GM12878 (cell line): ENCODE measurements around the gene GHSR. TPM values are rescaled to one million over a fixed set of nuclear protein-coding genes. Genes with fewer than 3 reads are reported as not detected.

Experiments
- ATAC-seq: fragments of 200-7000 bp; cut with Tn5 transposase; 3 replicates; pipeline ENCODE4 v1.9.1; 2020; ENCODE audit warnings: mild to moderate bottlenecking, moderate library complexity
- BruUV-seq: library from RNA; stranded (reverse); fragments of 400-500 nt; replicated peaks from 2 replicates; lab custom pipeline; 2021; lab: Mats Ljungman, UMichigan
- CTCF ChIA-PET: fragments of 300-600 bp; sonication (Branson Sonifier 250); formaldehyde crosslinking; extraction: SDS; loops from one replicate; lab custom pipeline; 2021; ENCODE audit warnings: inconsistent platforms; lab: Yijun Ruan, JAX
- POLR2A ChIA-PET: fragments of 350-600 bp; formaldehyde crosslinking; extraction: SDS; loops from one replicate; lab custom pipeline; 2021; ENCODE audit warnings: inconsistent platforms; lab: Charles Lee
- RAD21 ChIA-PET: fragments of 300-600 bp; sonication (Branson Sonifier 250); formaldehyde crosslinking; loops from one replicate; lab custom pipeline; 2023; ENCODE audit warnings: antibody characterized with exemption; ENCODE audit not compliant: unreplicated experiment; lab: Charles Lee
- SMC1A ChIA-PET: fragments of 300-600 bp; sonication (Branson Sonifier 250); formaldehyde crosslinking; loops from one replicate; lab custom pipeline; 2023; ENCODE audit not compliant: unreplicated experiment, uncharacterized antibody; lab: Charles Lee
- DNase-seq: peaks from one replicate; pipeline ENCODE4 v3.0.0-alpha.2; 2011; ENCODE audit warnings: low read depth, low spot score
- FAIRE-seq: peaks from 3 replicates; lab custom pipeline; 2011; peaks lifted over from hg19 to GRCh38; lab: Jason Lieb, UNC
- H2AFZ ChIP-seq: 2 replicates; pipeline ENCODE4 v1.6.0; 2011; ENCODE audit warnings: low read depth, low read length, control low read depth; ENCODE audit not compliant: control insufficient read depth
- H3K27ac ChIP-seq: 2 replicates; pipeline ENCODE4 v1.5.1; 2011; ENCODE audit warnings: control low read depth; ENCODE audit not compliant: control insufficient read depth, insufficient read depth
- H3K27me3 ChIP-seq, 2 experiments: replicated peaks in 1 of 2; 2 replicates each; pipeline versions ENCODE4 v1.6.0 to v1.6.1; 2011; ENCODE audit warnings: low read length in 1 of 2; ENCODE audit not compliant: control insufficient read depth in 2 of 2, insufficient read depth in 2 of 2
- H3K36me3 ChIP-seq, 2 experiments: 2 replicates each; pipeline ENCODE4 v1.5.1; 2011; ENCODE audit warnings: low read length in 1 of 2; ENCODE audit not compliant: control insufficient read depth in 2 of 2, insufficient read depth in 2 of 2
- H3K4me1 ChIP-seq: 2 replicates; pipeline ENCODE4 v1.6.1; 2011; ENCODE audit warnings: mild to moderate bottlenecking, low read length, moderate library complexity, mixed read lengths; ENCODE audit not compliant: control insufficient read depth, insufficient read depth
- H3K4me2 ChIP-seq: 2 replicates; pipeline ENCODE4 v1.6.0; 2011; ENCODE audit warnings: control low read depth; ENCODE audit not compliant: control insufficient read depth, insufficient read depth
- H3K4me3 ChIP-seq: fragments of 200-600 bp; sonication (generic); 2 replicates; pipeline ENCODE4 v1.5.1; 2016
- H3K79me2 ChIP-seq: 2 replicates; pipeline ENCODE4 v1.6.0; 2011; ENCODE audit warnings: low read length; ENCODE audit not compliant: control insufficient read depth, insufficient read depth
- H3K9ac ChIP-seq: 2 replicates; pipeline ENCODE4 v1.8.0; 2011; ENCODE audit warnings: low read length, control low read depth, mixed read lengths; ENCODE audit not compliant: control insufficient read depth, insufficient read depth
- H3K9me3 ChIP-seq: replicated peaks from 3 replicates; pipeline ENCODE4 v1.5.1; 2011; ENCODE audit warnings: mild to moderate bottlenecking, low read length; ENCODE audit not compliant: control insufficient read depth, insufficient read depth
- H4K20me1 ChIP-seq: 2 replicates; pipeline ENCODE4 v1.6.0; 2011; ENCODE audit not compliant: control insufficient read depth, insufficient read depth
- ATF2 ChIP-seq: IDR thresholded peaks from 2 replicates; pipeline ENCODE4 v1.6.1; 2012; ENCODE audit warnings: low read length, inconsistent platforms
- ATF3 ChIP-seq: IDR thresholded peaks from 2 replicates; pipeline ENCODE4 v1.6.1; 2011; ENCODE audit warnings: low read depth, mild to moderate bottlenecking, low read length, moderate library complexity, borderline replicate concordance; ENCODE audit errors: extremely low read depth
- CHD1 ChIP-seq: IDR thresholded peaks from 2 replicates; pipeline ENCODE4 v1.6.1; 2012; ENCODE audit warnings: low read depth, low read length, improper control_type of control experiment
- CTCF ChIP-seq, 3 experiments: IDR thresholded peaks in 2 of 3; conservative IDR thresholded peaks in 1 of 3; 2 replicates each; pipeline ENCODE4 v1.5.1; 2011; ENCODE audit warnings: low read depth in 3 of 3, low read length in 3 of 3, mild to moderate bottlenecking in 3 of 3, control low read depth in 2 of 3, moderate library complexity in 2 of 3, inconsistent platforms in 1 of 3, mixed read lengths in 1 of 3; ENCODE audit not compliant: control insufficient read depth in 2 of 3, insufficient read depth in 1 of 3; ENCODE audit errors: extremely low read depth in 1 of 3
- E2F8 ChIP-seq: fragments of 450-650 bp; IDR thresholded peaks from 2 replicates; pipeline ENCODE4 v1.6.1; 2018; ENCODE audit warnings: mild to moderate bottlenecking, low read depth, moderate library complexity; ENCODE audit not compliant: partially characterized antibody
- ESRRA ChIP-seq: IDR thresholded peaks from 2 replicates; pipeline ENCODE4 v1.6.1; 2012; ENCODE audit warnings: mild to moderate bottlenecking, low read length, improper control_type of control experiment
- MEF2B ChIP-seq: fragments of 450-650 bp; IDR thresholded peaks from 2 replicates; pipeline ENCODE4 v1.6.1; 2018; ENCODE audit warnings: mild to moderate bottlenecking, moderate library complexity; ENCODE audit not compliant: partially characterized antibody, poor library complexity, severe bottlenecking
- MXI1 ChIP-seq: fragments of 150-350 bp; IDR thresholded peaks from 2 replicates; pipeline ENCODE4 v1.6.1; 2011; ENCODE audit warnings: low read depth, mild to moderate bottlenecking, inconsistent platforms, low read length, improper control_type of control experiment
- MYB ChIP-seq: fragments of 150-350 bp; IDR thresholded peaks from 2 replicates; pipeline ENCODE4 v1.6.1; 2014; ENCODE audit warnings: mild to moderate bottlenecking, low read depth, low read length, borderline replicate concordance
- NFIC ChIP-seq: IDR thresholded peaks from 2 replicates; pipeline ENCODE4 v1.6.1; 2012; ENCODE audit warnings: low read depth, mild to moderate bottlenecking, inconsistent platforms, low read length, moderate library complexity
- NR2C1 ChIP-seq: fragments of 450-650 bp; IDR thresholded peaks from 2 replicates; pipeline ENCODE4 v1.6.1; 2017; ENCODE audit warnings: antibody characterized with exemption, mild to moderate bottlenecking, moderate library complexity
- NR2F1 ChIP-seq: fragments of 450-650 bp; conservative IDR thresholded peaks from 2 replicates; pipeline ENCODE4 v1.6.1; 2017; ENCODE audit warnings: mild to moderate bottlenecking
- SIN3A ChIP-seq: IDR thresholded peaks from 2 replicates; pipeline ENCODE4 v1.6.1; 2012; ENCODE audit warnings: low read depth, low read length, improper control_type of control experiment
- TARDBP ChIP-seq: IDR thresholded peaks from 2 replicates; pipeline ENCODE4 v1.6.1; 2016; ENCODE audit warnings: borderline replicate concordance
- WGBS: methylation state at CpG from one replicate; pipeline ENCODE4 v1.1.6; 2016; ENCODE audit warnings: low lambda C conversion rate; ENCODE audit not compliant: insufficient replicate concordance, insufficient coverage; ENCODE audit errors: missing lambda C conversion rate; 5-methylcytosine and 5-hydroxymethylcytosine counted together
- in situ Hi-C: fragments of 300-500 bp; cut with MboI; formaldehyde crosslinking; loops from 9 replicates; pipeline ENCODE4 v1.14.3; 2018; ENCODE audit warnings: mixed read lengths
- intact Hi-C: fragments of 100-400 bp; cut with micrococcal nuclease; formaldehyde crosslinking; loops from one replicate; pipeline ENCODE4 v1.14.2; 2022; ENCODE audit not compliant: unreplicated experiment
- polyA plus RNA-seq, 11 experiments: library from polyadenylated mRNA; depleted of rRNA in 4 of 11; unstranded in 6 of 11; stranded (reverse) in 5 of 11; fragments of >200 nt; fragmentation: Nextera tagmentation in 4 of 11; fragmentation: Illumina TruSeq in 1 of 11; extraction: Ambion mirVana in 4 of 11; extraction: Trizol in 1 of 11; gene quantifications; 1 replicate in 1 of 11; 2 replicates in 10 of 11; pipeline versions ENCODE4 v1.2.1 to v1.2.3, GENCODE V29; 2011 to 2016; ENCODE audit warnings: inconsistent platforms in 2 of 11, missing spikeins in 2 of 11, low read depth in 1 of 11
- total RNA-seq, 4 experiments: library from RNA; depleted of rRNA in 3 of 4; stranded (reverse); fragments of >200 nt in 3 of 4; fragmentation: Illumina TruSeq in 1 of 4; extraction: Trizol in 1 of 4; gene quantifications; 2 replicates each; pipeline versions ENCODE4 v1.2.1 to v1.2.3, GENCODE V29; 2013 to 2021

Gene GHSR
- total and polyA plus RNA-seq, 10 of the 15 experiments (the other 5 are each of a cell fraction or from before 2014, with no cell fraction given), result not detected

- TF ChIP-seq CHD1, result no peak
These were observed 51.9 kb downstream of the GHSR start (continued) for GRCh38 chr3:172396400-172396799.

GRCh38 chr3:172394692-172395091 lies 53.6 kb downstream of the GHSR start:
- no peaks in the 10 kb centered on the region for H3K9me3 ChIP-seq
- SMC1A ChIA-PET, result no interaction called here
- POLR2A ChIA-PET, result no interaction called here
- ATAC-seq (no peak), FAIRE-seq (no peak), DNase-seq (no peak)
- no peak overlapping the region for H3K4me2 ChIP-seq
- H3K4me3 ChIP-seq, result no peak overlapping the region
- no peak overlapping the region for H3K27ac ChIP-seq
- RAD21 ChIA-PET, result no interaction called here
- no TSS peak for BruUV-seq
- H3K36me3 ChIP-seq, result peaks cover 3 to 10% of the 10 kb centered on the region in 2 experiments; a peak in 3 of 4 replicates
- no peaks in the 10 kb centered on the region for H3K4me1 ChIP-seq
- no peaks in the 10 kb centered on the region for H3K79me2 ChIP-seq
- no peaks in the 10 kb centered on the region for H4K20me1 ChIP-seq
- no peak overlapping the region for H3K9ac ChIP-seq
- H3K27me3 ChIP-seq, result no peaks in the 10 kb centered on the region
- intact Hi-C loops, result no loop called here
- CTCF ChIA-PET, result no interaction called here
- in situ Hi-C loops, result no loop called here
- H2AFZ ChIP-seq, result no peak overlapping the region
- WGBS, result 93% methylated on average over 2 of the region's 2 CpGs
- TF ChIP-seq NFIC, result no peak
- TF ChIP-seq ATF2, result no peak
- TF ChIP-seq TARDBP, result no peak
- TF ChIP-seq E2F8, result no peak
- no peak for TF ChIP-seq ESRRA
- no peak for TF ChIP-seq MXI1
- no peak for TF ChIP-seq MEF2B
- no peak for TF ChIP-seq SIN3A
- TF ChIP-seq NR2F1, result no peak
- no peak for TF ChIP-seq MYB
- TF ChIP-seq ATF3, result no peak
- no peak for TF ChIP-seq NR2C1
- no peak for TF ChIP-seq CTCF (IDR thresholded peaks at IDR 0.05 in 2 of 3, conservative IDR thresholded peaks at IDR 0.05 in 1 of 3; ENCODE audit: control insufficient read depth in 2 of 3, extremely low read depth in 1 of 3, insufficient read depth in 1 of 3, low read depth in 3 of 3, low read length in 3 of 3)
